HG03097 (cell line): Measurements from ENCODE around the gene SPG7.

Source experiments
- ATAC-seq: cut with Tn5 transposase; IDR thresholded peaks from one replicate; pipeline ENCODE4 v1.9.1; 2021; ENCODE audit not compliant: unreplicated experiment, low FRiP score

SPG7 gene

GRCh38 chr16:89484923-89485679, 23.1 kb upstream of the SPG7 start:
- peak; percentile 40 for ATAC-seq

GRCh38 chr16:89485701-89486246, 22.4 kb upstream of the SPG7 start:
- ATAC-seq, result no peak

GRCh38 chr16:89489040-89489897, 18.9 kb upstream of the SPG7 start:
- no peak for ATAC-seq

GRCh38 chr16:89489898-89490438, 18.2 kb upstream of the SPG7 start:
- no peak for ATAC-seq

- ATAC-seq, result peak; percentile 89
Observed at GRCh38 chr16:89490439-89491237, 17.6 kb upstream of the SPG7 start, which contains the start of gene ANKRD11. Gene ANKRD11, minus strand, starts transcription at chr16:89490561. Its CDS starts 173,542 bp downstream, at chr16:89317019.

- ATAC-seq, result no peak
Observed at GRCh38 chr16:89491238-89491869, 16.8 kb upstream of the SPG7 start.

- no peak for ATAC-seq
Observed at GRCh38 chr16:89491974-89492687, 16.1 kb upstream of the SPG7 start.

GRCh38 chr16:89493776-89494175, 14.4 kb upstream of the SPG7 start:
- ATAC-seq, result no peak

GRCh38 chr16:89495121-89495520, 13.1 kb upstream of the SPG7 start:
- no peak for ATAC-seq

- no peak for ATAC-seq
Observed at GRCh38 chr16:89498839-89499238, 9.4 kb upstream of the SPG7 start.

- ATAC-seq, result no peak
Observed at GRCh38 chr16:89499767-89500166, 8.4 kb upstream of the SPG7 start.

GRCh38 chr16:89502081-89502843, 5.9 kb upstream of the SPG7 start:
- ATAC-seq, result no peak

- no peak for ATAC-seq
Observed at GRCh38 chr16:89504091-89504490, 4.1 kb upstream of the SPG7 start.

GRCh38 chr16:89505204-89506112, 2.7 kb upstream of the SPG7 start:
- ATAC-seq, result peak; percentile 25

- no peak for ATAC-seq
Observed at GRCh38 chr16:89506113-89506504, 2.1 kb upstream of the SPG7 start.

- no peak for ATAC-seq
Observed at GRCh38 chr16:89506791-89507191, 1.4 kb upstream of the SPG7 start.

- ATAC-seq, result no peak
Observed at GRCh38 chr16:89507214-89507833, 879 bp upstream of the SPG7 start.
